ENCODE results near the gene TNK1.
"Not testable (repeated sequence)": the region's sequence is repeated elsewhere in the genome, so short reads cannot be mapped to it uniquely, and the experiment has no call there.

The TNK1 gene

DNA sequence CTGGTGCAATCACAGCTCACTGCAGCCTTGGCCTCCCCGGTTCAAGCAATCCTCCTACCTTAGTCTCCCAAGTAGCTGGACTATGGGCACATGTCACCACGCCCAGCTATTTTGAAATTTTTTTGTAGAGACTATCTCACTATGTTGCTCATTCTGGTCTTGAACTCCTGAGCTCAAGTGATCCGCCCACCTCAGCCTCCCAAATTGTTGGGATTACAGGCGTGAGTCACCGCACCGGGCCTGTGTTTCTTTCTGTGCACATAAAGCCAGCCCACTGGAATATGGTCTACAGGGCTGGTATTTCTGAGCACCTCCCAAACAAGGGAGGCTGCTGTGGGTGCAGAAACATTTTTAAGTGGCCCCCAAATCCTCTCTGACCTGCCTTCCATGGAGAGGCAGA, 17.6 kb upstream of the TNK1 start:
- Histone ChIP-seq H3K4me1 (ENCODE audit: insufficient read depth, low read length) (peaks cover 6% of the 10 kb centered on the region), H3K36me3 (ENCODE audit: insufficient read depth, low read length) (no peaks in the 10 kb centered on the region), H3K27me3 (ENCODE audit: insufficient read depth, low read length) (no peaks in the 10 kb centered on the region), H3K9me3 (ENCODE audit: low read length) (no peaks in the 10 kb centered on the region), H2AFZ (ENCODE audit: low read depth, low read length) (no peak overlapping the region), H3K4me3 (ENCODE audit: low read length) (no peak overlapping the region)

- not testable (repeated sequence) for H3K36me3 ChIP-seq (ENCODE audit: insufficient read depth, low read length); H3K4me1 ChIP-seq (ENCODE audit: insufficient read depth, low read length); H3K27me3 ChIP-seq (ENCODE audit: insufficient read depth, low read length); H3K9me3 ChIP-seq (ENCODE audit: low read length); H3K4me3 ChIP-seq (ENCODE audit: low read length); H2AFZ ChIP-seq (ENCODE audit: low read depth, low read length)
Observed at GRCh38 chr17:7365963-7366362, 14.9 kb upstream of the TNK1 start.

GRCh38 chr17:7367083-7367482, 13.8 kb upstream of the TNK1 start:
- Histone ChIP-seq H3K4me1 (ENCODE audit: insufficient read depth, low read length) (peaks cover 6% of the 10 kb centered on the region), H3K36me3 (ENCODE audit: insufficient read depth, low read length) (no peaks in the 10 kb centered on the region), H3K27me3 (ENCODE audit: insufficient read depth, low read length) (no peaks in the 10 kb centered on the region), H3K9me3 (ENCODE audit: low read length) (no peaks in the 10 kb centered on the region), H3K4me3 (ENCODE audit: low read length) (no peak overlapping the region), H2AFZ (ENCODE audit: low read depth, low read length) (no peak overlapping the region)

DNA sequence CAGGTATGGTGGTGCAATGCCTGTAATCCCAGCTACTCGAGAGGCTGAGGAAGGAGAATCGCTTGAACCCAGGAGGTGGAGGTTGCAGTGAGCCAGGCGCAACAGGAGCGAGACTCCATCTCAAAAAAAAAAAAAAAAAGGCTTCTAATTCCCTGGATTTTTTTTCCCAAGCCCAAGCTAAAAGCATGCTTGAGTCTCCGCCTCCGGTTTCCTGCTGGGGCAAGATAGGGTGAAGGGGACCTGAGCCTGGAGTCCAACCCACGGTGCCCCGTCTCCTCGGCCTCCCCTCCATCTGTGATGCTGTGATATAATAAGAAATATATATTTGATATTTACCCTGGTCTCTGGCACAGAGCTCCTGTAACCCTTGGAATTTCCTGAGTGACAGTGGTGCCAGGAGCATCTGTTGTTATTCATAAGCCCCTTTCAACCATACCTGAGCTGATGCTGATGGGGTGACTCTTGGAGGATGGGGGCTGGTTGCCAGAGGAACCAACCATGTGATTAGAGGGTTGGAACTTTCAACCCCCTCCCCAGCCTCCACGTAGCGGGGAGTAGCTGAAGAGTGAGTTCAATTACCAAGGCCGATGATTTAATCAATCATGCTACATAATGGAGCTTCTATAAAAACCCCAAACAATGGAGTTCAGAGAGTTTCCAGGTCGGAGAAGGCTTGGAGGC, 12.8 kb upstream of the TNK1 start:
- H3K9me3 ChIP-seq (ENCODE audit: low read length): no peaks in the 10 kb centered on the region
- no peaks in the 10 kb centered on the region for H3K27me3 ChIP-seq (ENCODE audit: insufficient read depth, low read length)
- peaks cover 6% of the 10 kb centered on the region for H3K4me1 ChIP-seq (ENCODE audit: insufficient read depth, low read length)
- no peak overlapping the region for H3K4me3 ChIP-seq (ENCODE audit: low read length)
- H2AFZ ChIP-seq (ENCODE audit: low read depth, low read length): no peak overlapping the region
- no peaks in the 10 kb centered on the region for H3K36me3 ChIP-seq (ENCODE audit: insufficient read depth, low read length)

- H3K4me1 ChIP-seq (ENCODE audit: insufficient read depth, low read length); H2AFZ ChIP-seq (ENCODE audit: low read depth, low read length); H3K4me3 ChIP-seq (ENCODE audit: low read length); H3K27me3 ChIP-seq (ENCODE audit: insufficient read depth, low read length); H3K36me3 ChIP-seq (ENCODE audit: insufficient read depth, low read length); H3K9me3 ChIP-seq (ENCODE audit: low read length): not testable (repeated sequence)
Observed at GRCh38 chr17:7368599-7368994, 12.3 kb upstream of the TNK1 start.

DNA sequence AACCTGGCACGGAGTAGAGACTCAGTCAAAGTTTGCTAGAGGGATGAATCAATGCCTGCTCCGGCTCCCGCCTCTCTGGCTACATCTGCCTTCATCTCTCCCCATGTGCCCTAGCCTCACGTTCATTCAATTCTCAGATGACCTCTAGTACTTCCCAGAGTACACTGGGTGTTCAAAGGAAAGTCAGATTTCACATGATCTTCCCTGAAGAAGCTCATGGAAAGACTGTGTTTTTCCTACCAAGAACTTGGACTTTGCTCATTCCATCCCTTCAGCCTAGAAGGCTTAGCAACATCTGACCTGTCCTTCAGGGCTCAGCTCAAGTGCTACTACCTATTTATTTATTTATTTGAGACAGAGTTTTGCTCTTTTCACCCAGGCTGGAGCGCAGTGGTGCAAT, 11.1 kb upstream of the TNK1 start:
- no peak overlapping the region for H2AFZ ChIP-seq (ENCODE audit: low read depth, low read length)
- H3K9me3 ChIP-seq (ENCODE audit: low read length): no peaks in the 10 kb centered on the region
- no peaks in the 10 kb centered on the region for H3K36me3 ChIP-seq (ENCODE audit: insufficient read depth, low read length)
- H3K4me3 ChIP-seq (ENCODE audit: low read length): no peak overlapping the region
- H3K27me3 ChIP-seq (ENCODE audit: insufficient read depth, low read length): no peaks in the 10 kb centered on the region
- peaks cover 6% of the 10 kb centered on the region for H3K4me1 ChIP-seq (ENCODE audit: insufficient read depth, low read length)

GRCh38 chr17:7370853-7371252, 10.0 kb upstream of the TNK1 start:
- Histone ChIP-seq H3K9me3 (ENCODE audit: low read length) (no peaks in the 10 kb centered on the region), H2AFZ (ENCODE audit: low read depth, low read length) (no peak overlapping the region), H3K4me1 (ENCODE audit: insufficient read depth, low read length) (peaks cover 6% of the 10 kb centered on the region), H3K4me3 (ENCODE audit: low read length) (no peak overlapping the region), H3K27me3 (ENCODE audit: insufficient read depth, low read length) (no peaks in the 10 kb centered on the region), H3K36me3 (ENCODE audit: insufficient read depth, low read length) (no peaks in the 10 kb centered on the region)

DNA sequence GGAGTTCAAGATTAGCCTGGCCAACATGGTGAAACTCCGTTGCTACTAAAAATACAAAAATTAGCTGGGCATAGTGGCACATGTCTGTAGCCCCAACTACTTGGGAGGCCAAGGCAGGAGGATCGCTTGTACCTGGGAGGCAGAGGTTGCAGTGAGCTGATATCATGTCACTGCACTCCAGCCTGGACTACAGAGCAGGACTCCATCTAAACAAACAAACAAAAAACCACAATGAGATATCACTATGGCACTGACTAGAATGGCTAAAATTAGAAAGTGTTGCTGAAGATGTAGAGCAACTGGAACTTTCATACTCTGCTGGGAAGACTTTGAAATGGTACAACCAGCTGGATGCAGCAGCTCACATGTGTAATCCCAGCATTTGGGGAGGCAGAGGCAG, 6.5 kb upstream of the TNK1 start:
- Histone ChIP-seq H2AFZ (ENCODE audit: low read depth, low read length) (no peak overlapping the region), H3K27me3 (ENCODE audit: insufficient read depth, low read length) (peaks cover 3% of the 10 kb centered on the region), H3K36me3 (ENCODE audit: insufficient read depth, low read length) (no peaks in the 10 kb centered on the region), H3K4me3 (ENCODE audit: low read length) (no peak overlapping the region), H3K9me3 (ENCODE audit: low read length) (peaks cover 4% of the 10 kb centered on the region), H3K4me1 (ENCODE audit: insufficient read depth, low read length) (no peaks in the 10 kb centered on the region)

DNA sequence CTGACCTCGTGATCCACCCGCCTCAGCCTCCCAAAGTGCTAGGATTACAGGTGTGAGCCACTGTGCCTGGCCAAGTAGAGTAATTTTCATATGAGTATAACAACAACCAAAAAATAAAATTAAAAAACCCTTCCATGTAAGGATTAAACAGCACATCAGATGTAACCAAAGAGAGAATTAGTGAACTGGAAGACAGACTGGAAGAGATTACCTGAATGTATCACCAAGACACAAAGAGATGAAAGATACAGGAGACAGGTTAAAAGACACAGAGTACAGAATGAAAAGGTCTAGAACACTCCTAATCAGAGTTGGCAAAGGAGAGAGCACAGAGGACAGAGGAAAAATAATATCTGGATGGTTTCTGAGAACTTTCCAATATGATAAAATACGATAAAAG, 1.8 kb upstream of the TNK1 start:
- H3K27me3 ChIP-seq (ENCODE audit: insufficient read depth, low read length): peaks cover 46% of the 10 kb centered on the region
- H3K9me3 ChIP-seq (ENCODE audit: low read length): peaks cover 21% of the 10 kb centered on the region

DNA sequence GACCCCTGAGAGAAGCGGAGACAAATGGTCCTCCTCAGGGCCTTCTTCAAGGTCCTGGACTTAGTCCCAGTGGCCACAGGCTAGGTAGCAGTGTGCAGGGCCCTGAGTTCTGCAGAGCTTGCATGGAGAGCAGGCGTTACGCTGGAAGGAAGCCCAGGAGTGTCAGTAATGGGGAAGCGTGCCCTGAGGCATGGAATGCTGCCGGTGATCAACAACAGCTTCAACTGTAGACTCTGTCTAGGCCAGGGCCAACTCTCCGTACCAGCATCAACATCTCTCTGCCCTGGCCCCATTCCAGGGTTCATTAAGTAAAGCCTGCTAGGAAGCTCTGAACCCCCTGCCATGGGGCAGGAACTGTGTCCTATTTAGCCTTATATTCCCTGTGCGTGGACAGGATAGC, 568 bp upstream of the TNK1 start:
- Histone ChIP-seq H3K9me3 (ENCODE audit: low read length) (peaks cover 21% of the 10 kb centered on the region), H3K4me1 (ENCODE audit: insufficient read depth, low read length) (no peaks in the 10 kb centered on the region), H3K4me3 (ENCODE audit: low read length) (no peak overlapping the region), H2AFZ (ENCODE audit: low read depth, low read length) (no peak overlapping the region), H3K36me3 (ENCODE audit: insufficient read depth, low read length) (no peaks in the 10 kb centered on the region), H3K27me3 (ENCODE audit: insufficient read depth, low read length) (peaks cover 50% of the 10 kb centered on the region)

More for the DNA sequence above, 1.8 kb upstream of the TNK1 start:
- no peaks in the 10 kb centered on the region for H3K4me1 ChIP-seq (ENCODE audit: insufficient read depth, low read length)
- no peak overlapping the region for H2AFZ ChIP-seq (ENCODE audit: low read depth, low read length)
- no peaks in the 10 kb centered on the region for H3K36me3 ChIP-seq (ENCODE audit: insufficient read depth, low read length)
- no peak overlapping the region for H3K4me3 ChIP-seq (ENCODE audit: low read length)

DNA sequence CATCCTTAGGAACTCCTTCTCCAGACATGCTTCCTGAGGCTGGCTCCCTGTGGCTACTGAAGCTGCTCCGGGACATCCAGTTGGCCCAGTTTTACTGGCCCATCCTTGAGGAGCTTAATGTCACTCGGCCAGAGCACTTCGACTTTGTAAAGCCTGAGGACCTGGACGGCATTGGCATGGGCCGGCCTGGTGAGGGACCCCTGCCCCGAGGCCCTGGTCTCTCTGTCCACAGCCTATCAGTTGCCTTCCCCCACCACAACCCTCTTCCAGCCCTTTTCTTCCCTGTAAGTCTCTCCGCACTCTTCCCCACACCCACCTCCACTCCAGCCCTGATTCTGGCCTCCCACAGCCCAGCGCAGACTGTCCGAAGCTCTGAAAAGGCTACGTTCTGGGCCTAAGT, 2.0 kb downstream of the TNK1 start:
- peaks cover 50% of the 10 kb centered on the region for H3K27me3 ChIP-seq (ENCODE audit: insufficient read depth, low read length)
- H2AFZ ChIP-seq (ENCODE audit: low read depth, low read length): no peak overlapping the region

GRCh38 chr17:7383371-7383741, 2.5 kb downstream of the TNK1 start:
- Histone ChIP-seq H3K9me3 (ENCODE audit: low read length) (peaks cover 21% of the 10 kb centered on the region), H3K4me3 (ENCODE audit: low read length) (no peak overlapping the region), H3K36me3 (ENCODE audit: insufficient read depth, low read length) (peaks cover 1% of the 10 kb centered on the region), H3K27me3 (ENCODE audit: insufficient read depth, low read length) (peaks cover 50% of the 10 kb centered on the region), H3K4me1 (ENCODE audit: insufficient read depth, low read length) (no peaks in the 10 kb centered on the region), H2AFZ (ENCODE audit: low read depth, low read length) (no peak overlapping the region)

More for the DNA sequence above, 2.0 kb downstream of the TNK1 start:
- Histone ChIP-seq H3K36me3 (ENCODE audit: insufficient read depth, low read length) (no peaks in the 10 kb centered on the region), H3K9me3 (ENCODE audit: low read length) (peaks cover 21% of the 10 kb centered on the region), H3K4me3 (ENCODE audit: low read length) (no peak overlapping the region), H3K4me1 (ENCODE audit: insufficient read depth, low read length) (no peaks in the 10 kb centered on the region)

DNA sequence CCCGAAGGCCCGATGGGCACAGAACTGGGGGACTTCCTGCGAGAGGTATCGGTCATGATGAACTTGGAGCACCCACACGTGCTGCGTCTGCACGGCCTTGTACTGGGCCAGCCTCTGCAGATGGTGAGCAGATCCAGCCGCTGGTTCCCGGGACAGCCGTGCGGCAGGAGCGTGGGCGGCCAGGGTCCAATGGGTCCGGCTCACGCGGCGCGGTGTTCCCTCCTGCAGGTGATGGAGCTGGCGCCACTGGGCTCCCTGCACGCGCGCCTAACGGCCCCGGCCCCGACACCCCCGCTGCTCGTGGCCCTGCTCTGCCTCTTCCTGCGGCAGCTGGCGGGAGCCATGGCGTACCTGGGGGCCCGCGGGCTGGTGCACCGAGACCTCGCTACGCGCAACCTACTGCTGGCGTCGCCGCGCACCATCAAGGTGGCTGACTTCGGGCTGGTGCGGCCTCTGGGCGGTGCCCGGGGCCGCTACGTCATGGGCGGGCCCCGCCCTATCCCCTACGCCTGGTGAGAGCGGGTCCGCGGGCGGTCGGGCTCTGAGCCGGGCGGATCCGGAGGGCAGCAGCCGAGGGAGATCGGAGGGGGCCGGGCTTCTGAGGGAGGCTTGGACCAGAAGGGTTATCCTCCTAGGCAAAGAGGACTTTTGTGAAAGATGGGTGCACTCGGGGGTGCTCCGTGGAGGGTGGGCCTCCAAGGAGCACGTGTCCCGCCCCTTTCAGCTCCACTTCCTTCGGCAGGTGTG, 3.0 kb downstream of the TNK1 start:
- Histone ChIP-seq H3K36me3 (ENCODE audit: insufficient read depth, low read length) (peaks cover 6% of the 10 kb centered on the region), H2AFZ (ENCODE audit: low read depth, low read length) (no peak overlapping the region), H3K4me3 (ENCODE audit: low read length) (no peak overlapping the region), H3K27me3 (ENCODE audit: insufficient read depth, low read length) (peaks cover 50% of the 10 kb centered on the region), H3K9me3 (ENCODE audit: low read length) (peaks cover 21% of the 10 kb centered on the region), H3K4me1 (ENCODE audit: insufficient read depth, low read length) (no peaks in the 10 kb centered on the region)

Data from neuron (in vitro differentiated cells).